ENCODE measurements around the gene SCARF2. TPM values are rescaled to one million over a fixed set of nuclear protein-coding genes. Genes with fewer than 3 reads are reported as not detected.
"Not testable (repeated sequence)": the region's sequence is repeated elsewhere in the genome, so short reads cannot be mapped to it uniquely, and the experiment has no call there.

Gene SCARF2
- total and polyA plus RNA-seq, 5 donors from 2014 or later: 0.70 to 6.9 (median 1.5) TPM

- no peaks in the 10 kb centered on the region for H3K27me3 Mint-ChIP-seq
- Histone ChIP-seq H3K9me3 (ENCODE audit: control insufficient read depth in 2 of 2, low read length in 2 of 2) (no peaks in the 10 kb centered on the region), H3K4me1 (ENCODE audit: control insufficient read depth, insufficient read depth, low read length, poor library complexity, severe bottlenecking) (peaks cover 19% of the 10 kb centered on the region), H3K27me3 (ENCODE audit: control insufficient read depth, insufficient read depth, low read length) (no peaks in the 10 kb centered on the region), H3K36me3 (ENCODE audit: control insufficient read depth, insufficient read depth, low read length) (peaks cover 11% of the 10 kb centered on the region), H3K4me3 (ENCODE audit: low read depth, low read length) (no peak overlapping the region), H3K27ac (ENCODE audit: insufficient read depth, low read length, poor library complexity, severe bottlenecking) (no peak overlapping the region)
- ATAC-seq (ENCODE audit: low read depth in 2 of 2): no peak
- H3K36me3 Mint-ChIP-seq: peaks cover 32% of the 10 kb centered on the region
- peaks cover 14 to 54% (median 25%) of the 10 kb centered on the region in 4 donors for H3K4me1 Mint-ChIP-seq
- peak overlapping the region in 1 of 4 donors; percentile 43 for H3K4me3 Mint-ChIP-seq
- no peak overlapping the region for H3K27ac Mint-ChIP-seq
- DNase-seq: no peak
- no peaks in the 10 kb centered on the region for H3K9me3 Mint-ChIP-seq
These were observed 20.0 kb upstream of the SCARF2 start for GRCh38 chr22:20457506-20458240.

GRCh38 chr22:20456722-20457076 lies 19.1 kb upstream of the SCARF2 start:
- Mint-ChIP-seq H3K27me3 (no peaks in the 10 kb centered on the region), H3K9me3 (no peaks in the 10 kb centered on the region), H3K36me3 (peaks cover 40% of the 10 kb centered on the region), H3K4me3 (no peak overlapping the region), H3K27ac (peak overlapping the region in 2 of 3 donors; percentile 68 to 76), H3K4me1 (peaks cover 11 to 49% (median 24%) of the 10 kb centered on the region in 4 donors)
- Histone ChIP-seq H3K9me3 (ENCODE audit: control insufficient read depth in 2 of 2, low read length in 2 of 2) (no peaks in the 10 kb centered on the region), H3K27ac (ENCODE audit: insufficient read depth, low read length, poor library complexity, severe bottlenecking) (no peak overlapping the region), H3K36me3 (ENCODE audit: control insufficient read depth, insufficient read depth, low read length) (peaks cover 14% of the 10 kb centered on the region), H3K27me3 (ENCODE audit: control insufficient read depth, insufficient read depth, low read length) (no peaks in the 10 kb centered on the region), H3K4me3 (ENCODE audit: low read depth, low read length) (no peak overlapping the region), H3K4me1 (ENCODE audit: control insufficient read depth, insufficient read depth, low read length, poor library complexity, severe bottlenecking) (peaks cover 15% of the 10 kb centered on the region)
- DNase-seq: no peak
- no peak for ATAC-seq (ENCODE audit: low read depth in 2 of 2)

GRCh38 chr22:20456064-20456721 lies 18.6 kb upstream of the SCARF2 start:
- H3K4me3 ChIP-seq (ENCODE audit: low read depth, low read length): no peak overlapping the region
- DNase-seq (peak; percentile 61 to 85 (median 77)), ATAC-seq (ENCODE audit: low read depth in 2 of 2) (peak; percentile 87 to 96)
- peaks cover 18% of the 10 kb centered on the region for H3K36me3 ChIP-seq (ENCODE audit: control insufficient read depth, insufficient read depth, low read length)
- peaks cover 15% of the 10 kb centered on the region for H3K4me1 ChIP-seq (ENCODE audit: control insufficient read depth, insufficient read depth, low read length, poor library complexity, severe bottlenecking)
- H3K36me3 Mint-ChIP-seq: peaks cover 45% of the 10 kb centered on the region
- H3K9me3 ChIP-seq (ENCODE audit: control insufficient read depth in 2 of 2, low read length in 2 of 2): no peaks in the 10 kb centered on the region
- no peak overlapping the region for H3K4me3 Mint-ChIP-seq
- H3K9me3 Mint-ChIP-seq: no peaks in the 10 kb centered on the region
- peak overlapping the region; percentile 68 to 81 (median 76) for H3K27ac Mint-ChIP-seq
- no peaks in the 10 kb centered on the region for H3K27me3 Mint-ChIP-seq
- H3K4me1 Mint-ChIP-seq: peaks cover 11 to 47% (median 24%) of the 10 kb centered on the region in 4 donors
- no peaks in the 10 kb centered on the region for H3K27me3 ChIP-seq (ENCODE audit: control insufficient read depth, insufficient read depth, low read length)
- H3K27ac ChIP-seq (ENCODE audit: insufficient read depth, low read length, poor library complexity, severe bottlenecking): no peak overlapping the region

- H3K27ac ChIP-seq (ENCODE audit: insufficient read depth, low read length, poor library complexity, severe bottlenecking): no peak overlapping the region
- Mint-ChIP-seq H3K27ac (peak overlapping the region in 2 of 3 donors; percentile 54 to 68), H3K4me3 (no peak overlapping the region), H3K27me3 (no peaks in the 10 kb centered on the region), H3K9me3 (no peaks in the 10 kb centered on the region), H3K36me3 (peaks cover 45% of the 10 kb centered on the region), H3K4me1 (peaks cover 11 to 42% (median 21%) of the 10 kb centered on the region in 4 donors)
- DNase-seq: no peak
- peaks cover 11% of the 10 kb centered on the region for H3K4me1 ChIP-seq (ENCODE audit: control insufficient read depth, insufficient read depth, low read length, poor library complexity, severe bottlenecking)
- peaks cover 18% of the 10 kb centered on the region for H3K36me3 ChIP-seq (ENCODE audit: control insufficient read depth, insufficient read depth, low read length)
- no peaks in the 10 kb centered on the region for H3K27me3 ChIP-seq (ENCODE audit: control insufficient read depth, insufficient read depth, low read length)
- no peak overlapping the region for H3K4me3 ChIP-seq (ENCODE audit: low read depth, low read length)
- ATAC-seq (ENCODE audit: low read depth in 2 of 2): no peak
- no peaks in the 10 kb centered on the region for H3K9me3 ChIP-seq (ENCODE audit: control insufficient read depth in 2 of 2, low read length in 2 of 2)
These were observed 18.1 kb upstream of the SCARF2 start for GRCh38 chr22:20455709-20456063.

GRCh38 chr22:20453222-20453621 lies 15.6 kb upstream of the SCARF2 start:
- ATAC-seq (ENCODE audit: low read depth in 2 of 2) (no peak), DNase-seq (no peak)
- Mint-ChIP-seq H3K4me1 (peaks cover 6 to 25% (median 16%) of the 10 kb centered on the region in 4 donors), H3K4me3 (no peak overlapping the region), H3K9me3 (peaks cover 0 to 2% (median 0%) of the 10 kb centered on the region in 7 donors), H3K27ac (no peak overlapping the region), H3K27me3 (no peaks in the 10 kb centered on the region), H3K36me3 (peaks cover 44% of the 10 kb centered on the region)
- Histone ChIP-seq H3K36me3 (ENCODE audit: control insufficient read depth, insufficient read depth, low read length) (peaks cover 18% of the 10 kb centered on the region), H3K27ac (ENCODE audit: insufficient read depth, low read length, poor library complexity, severe bottlenecking) (no peak overlapping the region), H3K27me3 (ENCODE audit: control insufficient read depth, insufficient read depth, low read length) (no peaks in the 10 kb centered on the region), H3K4me3 (ENCODE audit: low read depth, low read length) (no peak overlapping the region), H3K4me1 (ENCODE audit: control insufficient read depth, insufficient read depth, low read length, poor library complexity, severe bottlenecking) (peaks cover 11% of the 10 kb centered on the region), H3K9me3 (ENCODE audit: control insufficient read depth in 2 of 2, low read length in 2 of 2) (no peaks in the 10 kb centered on the region)

GRCh38 chr22:20451920-20452319 lies 14.3 kb upstream of the SCARF2 start:
- DNase-seq: no peak
- Mint-ChIP-seq H3K27me3 (no peaks in the 10 kb centered on the region), H3K36me3 (peaks cover 42% of the 10 kb centered on the region), H3K27ac (no peak overlapping the region), H3K9me3 (peaks cover 0 to 2% (median 0%) of the 10 kb centered on the region in 7 donors), H3K4me1 (peaks cover 6 to 19% (median 13%) of the 10 kb centered on the region in 4 donors), H3K4me3 (no peak overlapping the region)
- Histone ChIP-seq H3K9me3 (ENCODE audit: control insufficient read depth in 2 of 2, low read length in 2 of 2) (no peaks in the 10 kb centered on the region), H3K4me1 (ENCODE audit: control insufficient read depth, insufficient read depth, low read length, poor library complexity, severe bottlenecking) (peaks cover 11% of the 10 kb centered on the region), H3K27ac (ENCODE audit: insufficient read depth, low read length, poor library complexity, severe bottlenecking) (no peak overlapping the region), H3K4me3 (ENCODE audit: low read depth, low read length) (no peak overlapping the region), H3K27me3 (ENCODE audit: control insufficient read depth, insufficient read depth, low read length) (no peaks in the 10 kb centered on the region), H3K36me3 (ENCODE audit: control insufficient read depth, insufficient read depth, low read length) (peaks cover 13% of the 10 kb centered on the region)
- ATAC-seq (ENCODE audit: low read depth in 2 of 2): no peak

GRCh38 chr22:20451129-20451778 lies 13.6 kb upstream of the SCARF2 start:
- Mint-ChIP-seq H3K4me1 (peaks cover 3 to 12% (median 8%) of the 10 kb centered on the region in 4 donors), H3K36me3 (peaks cover 43% of the 10 kb centered on the region), H3K27ac (peak overlapping the region in 1 of 3 donors; percentile 38)
- not testable (repeated sequence) for H3K27me3 ChIP-seq (ENCODE audit: control insufficient read depth, insufficient read depth, low read length); H3K27ac ChIP-seq (ENCODE audit: insufficient read depth, low read length, poor library complexity, severe bottlenecking); H3K9me3 Mint-ChIP-seq; H3K4me3 ChIP-seq (ENCODE audit: low read depth, low read length); H3K4me3 Mint-ChIP-seq; H3K9me3 ChIP-seq (ENCODE audit: control insufficient read depth in 2 of 2, low read length in 2 of 2); H3K27me3 Mint-ChIP-seq; DNase-seq; ATAC-seq (ENCODE audit: low read depth in 2 of 2); H3K4me1 ChIP-seq (ENCODE audit: control insufficient read depth, insufficient read depth, low read length, poor library complexity, severe bottlenecking)
- H3K36me3 ChIP-seq (ENCODE audit: control insufficient read depth, insufficient read depth, low read length): peaks cover 20% of the 10 kb centered on the region
